GM21576 (cell line): ENCODE data around the gene KRR1.
A peak's percentile ranks its signal among the peaks of the same experiment; 100 is the strongest.

Source experiments
- ATAC-seq: cut with Tn5 transposase; IDR thresholded peaks from one replicate; pipeline ENCODE4 v1.9.1; 2021; ENCODE audit warnings: mild to moderate bottlenecking, moderate library complexity; ENCODE audit not compliant: unreplicated experiment

KRR1 gene

DNA sequence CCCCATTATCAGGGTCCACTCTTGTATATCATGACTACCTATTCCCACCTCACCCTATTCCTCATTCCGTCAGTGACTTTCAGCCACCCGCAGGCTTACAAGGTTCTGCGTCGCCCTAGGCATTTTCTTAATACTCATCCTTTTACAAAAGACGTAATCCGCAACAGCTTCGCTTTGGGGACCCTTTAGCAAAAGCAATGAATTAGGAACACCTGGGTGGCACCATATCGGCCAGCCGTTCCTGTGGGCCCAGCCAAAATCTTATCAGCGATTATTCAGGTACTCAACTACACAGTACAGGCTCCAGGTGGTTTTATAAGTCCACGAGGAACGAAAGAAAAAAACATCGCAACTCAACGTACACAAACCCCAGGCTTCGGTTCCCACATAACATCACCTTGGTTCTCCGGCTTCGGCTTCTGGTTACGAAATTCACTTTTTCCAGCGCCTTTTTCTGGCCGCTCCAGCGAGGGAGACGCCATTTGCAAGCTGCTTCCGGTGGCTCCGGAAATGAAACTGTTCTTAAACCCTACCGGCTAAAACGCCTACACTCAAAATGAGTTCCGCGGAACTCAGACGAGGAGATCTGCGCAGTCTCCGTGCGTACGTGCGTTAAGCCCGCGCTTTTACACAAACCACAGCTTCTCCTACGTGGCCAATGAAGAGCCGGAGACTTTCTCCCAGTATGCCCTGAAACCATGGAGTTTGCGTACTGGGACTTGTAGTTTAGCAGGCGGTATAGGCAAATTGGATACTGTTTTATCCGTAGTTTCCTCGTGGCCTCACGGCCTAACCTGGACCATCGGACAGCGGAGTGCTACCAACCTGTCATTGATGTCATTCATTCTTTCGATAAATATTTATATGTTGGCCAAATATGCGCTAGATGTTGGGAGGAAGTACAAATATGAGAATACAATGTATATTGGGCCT, at the start of gene KRR1:
Gene KRR1 (minus strand): TSS at position 494 of the 933 bp plus-strand sequence. CDS start 12 bp downstream, at position 482.
- peak; percentile 97 for ATAC-seq

DNA sequence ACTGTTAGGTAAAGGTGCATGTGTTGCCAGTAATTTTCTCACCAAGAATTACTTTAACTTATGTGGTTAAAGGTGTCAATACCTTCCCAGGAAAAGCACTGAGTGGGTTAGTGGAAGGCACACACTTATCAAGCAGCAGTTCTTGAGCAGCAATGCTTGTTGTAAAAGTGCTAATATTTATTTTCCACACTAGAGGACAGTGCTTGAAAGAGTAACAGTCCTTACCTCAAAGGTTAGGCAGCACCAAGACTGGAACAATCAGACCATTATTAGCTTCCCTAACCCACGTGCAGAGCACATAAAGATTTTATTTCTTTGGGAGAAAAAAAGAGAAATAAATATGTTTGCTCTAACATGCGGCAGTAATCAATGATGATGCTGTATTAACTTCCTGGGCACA, 48.8 kb upstream of the KRR1 start:
- no peak for ATAC-seq

DNA sequence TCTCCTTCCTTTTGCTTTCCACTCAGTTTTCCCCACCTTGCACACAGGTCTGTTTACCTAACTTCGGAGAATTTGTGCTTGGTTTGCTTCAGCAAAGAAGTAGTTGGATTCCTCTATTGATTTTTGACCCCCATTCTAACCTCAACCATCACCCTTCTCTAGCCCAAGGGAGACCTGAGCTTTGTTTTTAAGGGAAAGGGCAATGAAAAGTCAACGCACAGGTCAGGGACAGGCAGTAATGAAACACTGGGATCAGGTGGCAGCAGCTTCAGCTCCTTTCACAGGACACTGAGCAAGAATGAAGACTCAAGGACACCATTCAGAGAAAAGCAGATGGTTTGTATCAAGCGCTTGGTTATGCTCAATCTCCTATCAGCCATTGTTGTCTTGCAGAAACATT, 46.9 kb upstream of the KRR1 start:
- ATAC-seq: no peak

DNA sequence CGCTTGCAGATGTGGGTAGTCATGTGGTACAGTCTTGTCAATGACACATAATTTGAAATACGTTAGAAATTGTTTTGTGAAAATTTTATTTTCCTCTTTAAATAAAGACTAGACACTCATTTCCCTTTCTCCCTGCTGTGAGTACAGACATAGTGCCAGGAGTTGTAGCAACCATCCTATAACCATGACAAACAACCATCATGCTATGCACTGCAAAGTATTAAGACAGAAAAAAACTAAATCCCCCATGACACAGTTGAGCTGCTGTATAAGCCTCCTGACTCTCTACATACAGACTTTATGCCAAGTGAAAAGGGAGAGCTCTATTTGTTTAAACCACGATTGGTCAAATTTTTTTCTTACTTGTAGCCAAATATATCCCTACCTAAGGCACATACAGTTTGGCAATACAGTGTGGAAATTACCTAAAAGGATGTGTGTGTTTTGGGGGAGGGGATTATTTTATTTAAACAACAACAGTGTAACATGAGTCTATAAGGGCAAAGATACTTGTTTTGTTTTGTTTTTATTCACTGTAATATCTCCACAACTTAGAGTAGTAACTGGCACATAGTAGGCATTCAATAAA, 45.0 kb upstream of the KRR1 start:
- ATAC-seq: no peak

GRCh38 chr12:75554556-75554880, 43.1 kb upstream of the KRR1 start:
- no peak for ATAC-seq

GRCh38 chr12:75553836-75554555, 42.6 kb upstream of the KRR1 start:
- ATAC-seq: no peak

DNA sequence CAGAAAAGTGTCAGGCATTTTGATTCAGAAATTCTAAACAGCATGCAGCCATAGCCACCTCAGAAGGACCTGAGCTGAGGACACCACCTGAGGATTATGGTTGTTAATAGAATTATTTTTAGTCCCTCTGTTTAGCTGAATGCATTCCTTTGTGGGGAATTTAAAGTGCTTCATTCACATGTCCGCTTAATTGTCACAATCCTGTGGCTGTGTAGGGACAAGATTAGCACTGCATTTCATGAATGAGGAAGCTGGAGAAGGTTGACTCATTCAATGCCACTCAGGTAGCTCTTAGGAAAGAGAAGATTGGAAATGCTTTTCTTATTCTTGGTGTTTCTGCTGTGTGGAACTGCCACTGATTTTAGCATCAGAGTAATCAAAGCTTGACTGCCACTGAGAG, 42.0 kb upstream of the KRR1 start:
- ATAC-seq: no peak

- no peak for ATAC-seq
These were observed 40.1 kb upstream of the KRR1 start for GRCh38 chr12:75551477-75551876.

- ATAC-seq: no peak
These were observed 39.2 kb upstream of the KRR1 start for GRCh38 chr12:75550401-75551240.

DNA sequence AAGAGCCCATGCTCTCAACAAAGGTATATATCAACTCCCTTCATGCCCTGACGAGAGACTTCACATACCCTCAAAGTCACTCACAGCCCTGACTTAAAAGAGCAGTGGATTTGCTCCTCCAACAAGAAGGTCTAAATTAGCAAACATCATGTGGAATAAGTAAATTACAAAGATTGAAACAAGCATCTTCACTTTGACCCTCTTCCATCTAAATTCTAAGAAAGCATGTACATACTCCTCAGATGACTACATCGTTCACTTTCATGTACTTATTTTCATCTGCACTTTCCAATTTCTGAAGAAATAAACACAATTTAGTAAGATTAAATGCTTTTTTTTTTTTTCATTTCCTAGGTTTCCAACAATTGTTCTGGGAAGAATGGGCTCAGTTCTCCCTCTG, 38.6 kb upstream of the KRR1 start:
- no peak for ATAC-seq

DNA sequence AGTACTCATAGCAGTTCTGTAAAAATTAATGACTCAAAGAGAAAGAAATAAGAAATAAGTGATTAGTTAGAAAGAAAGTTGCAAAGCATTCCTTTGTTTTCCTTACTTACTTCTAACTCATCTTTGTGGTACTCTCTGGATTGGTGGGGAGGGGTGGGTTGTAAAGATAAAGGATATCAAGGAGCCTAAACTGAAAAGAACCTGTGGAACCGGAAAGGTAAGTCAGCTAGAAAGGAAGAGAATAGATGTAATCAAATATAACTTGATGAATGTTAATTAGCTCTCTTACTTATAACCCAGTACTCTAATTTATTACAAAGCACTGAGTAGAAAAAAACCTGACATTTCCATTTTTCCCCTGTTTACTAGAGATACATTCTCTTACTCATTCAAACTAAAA, 37.5 kb upstream of the KRR1 start:
- no peak for ATAC-seq

DNA sequence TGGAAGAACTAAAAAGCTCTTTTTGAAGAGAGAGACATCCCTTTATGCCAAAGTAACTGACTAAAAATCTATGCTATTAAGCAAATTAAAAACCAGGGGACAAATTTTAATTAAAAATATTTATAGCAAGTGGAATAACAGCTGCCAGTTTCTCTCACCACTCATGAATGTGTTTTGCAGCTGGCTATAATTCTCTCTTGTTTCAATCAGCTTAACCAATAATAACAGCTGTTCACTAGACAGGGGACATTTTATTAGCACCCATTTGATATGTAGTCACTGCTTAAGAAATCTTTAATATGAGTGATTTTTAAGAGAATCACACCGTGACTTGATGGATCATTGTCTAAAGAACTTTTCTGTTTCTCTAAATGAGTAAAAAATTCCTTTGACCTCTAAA, 34.2 kb upstream of the KRR1 start:
- ATAC-seq: no peak

DNA sequence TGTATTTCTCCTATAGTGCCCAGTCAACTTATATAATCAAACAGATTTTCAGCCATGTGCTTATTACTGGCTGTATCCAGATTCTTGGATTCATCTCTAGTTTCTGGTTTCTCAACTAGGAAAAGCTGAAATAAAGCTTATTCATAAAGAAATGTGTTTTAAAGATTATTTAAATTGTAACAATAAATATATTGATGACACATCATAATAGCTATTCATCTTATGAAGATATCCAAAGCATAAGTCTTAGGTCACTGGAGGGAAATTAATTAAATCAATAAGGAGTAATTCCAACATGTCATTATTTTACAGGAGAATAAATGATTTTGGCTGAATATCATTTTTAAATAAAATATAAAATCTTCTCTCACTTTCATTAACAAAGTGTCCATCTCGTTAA, 32.1 kb upstream of the KRR1 start:
- no peak for ATAC-seq

GRCh38 chr12:75542942-75543341, 31.5 kb upstream of the KRR1 start:
- no peak for ATAC-seq

DNA sequence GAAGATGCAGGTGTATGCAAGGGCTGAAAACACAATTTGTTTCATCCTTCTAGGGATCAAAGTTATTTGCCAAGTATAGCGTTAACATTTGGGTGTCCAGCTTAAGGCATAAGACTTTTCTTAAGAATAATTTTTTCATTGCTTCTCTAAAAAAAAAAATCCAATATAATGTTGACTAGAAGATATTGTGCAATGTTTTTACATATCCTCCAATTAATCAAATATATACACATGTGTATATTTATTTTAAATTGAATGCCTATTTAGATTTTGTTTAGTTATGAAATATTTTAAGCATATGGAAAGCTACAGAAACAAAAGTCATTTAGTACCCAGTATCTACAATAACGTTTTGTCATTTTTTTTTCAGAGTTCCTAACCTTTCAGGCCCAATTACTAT, 28.5 kb upstream of the KRR1 start:
- ATAC-seq: no peak

DNA sequence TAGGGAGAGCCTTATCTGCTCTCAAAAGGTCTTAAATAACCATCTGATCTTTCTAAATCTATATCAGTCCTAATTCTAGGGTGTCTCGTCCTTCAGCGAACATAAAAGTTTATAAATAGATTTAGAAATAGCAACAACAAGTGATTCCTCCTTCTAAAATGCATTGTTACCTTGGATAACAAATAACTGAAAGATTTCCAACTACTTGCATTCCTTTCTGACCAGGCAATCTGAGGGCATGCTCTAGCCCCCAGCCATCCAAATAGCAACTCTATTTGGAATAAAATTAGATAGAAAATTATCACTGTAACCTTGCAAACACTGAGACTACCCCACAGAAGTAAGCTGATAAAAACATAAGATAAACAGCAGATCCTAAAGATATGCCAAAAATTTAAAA, 21.8 kb upstream of the KRR1 start:
- no peak for ATAC-seq

GRCh38 chr12:75529826-75530225, 18.4 kb upstream of the KRR1 start:
- no peak for ATAC-seq

GRCh38 chr12:75529316-75529715, 17.9 kb upstream of the KRR1 start:
- no peak for ATAC-seq

- no peak for ATAC-seq
These were observed 17.3 kb upstream of the KRR1 start for GRCh38 chr12:75528692-75529091.

GRCh38 chr12:75528272-75528671, 16.9 kb upstream of the KRR1 start:
- ATAC-seq: no peak
